SK-MEL-5 (cell line): ENCODE measurements around the gene ACTL10. TPM values are rescaled to one million over a fixed set of nuclear protein-coding genes. Genes with fewer than 3 reads are reported as not detected.
"Not testable (repeated sequence)": the region's sequence is repeated elsewhere in the genome, so short reads cannot be mapped to it uniquely, and the experiment has no call there.

Experiments used
- DNase-seq: peaks from one replicate; pipeline ENCODE4 v3.0.0-alpha.2; 2016; ENCODE audit warnings: low read depth, low spot score
- in situ Hi-C: cut with HindIII; loops from 2 replicates; pipeline ENCODE4 v1.10.0; 2016; ENCODE audit warnings: low sequenced_read_pairs, high pct_unique_total_duplicates, low pct_unique_long_range_greater_than_20kb
- polyA plus RNA-seq, 2 experiments: library from polyadenylated mRNA; depleted of rRNA; stranded (reverse); fragments of >200 nt; gene quantifications; 2 replicates each; pipeline ENCODE4 v1.2.3, GENCODE V29; 2015
- total RNA-seq: library from RNA; depleted of rRNA; stranded (reverse); fragments of >200 nt; shearing (Covaris generic); gene quantifications from 2 replicates; pipeline ENCODE4 v1.2.3, GENCODE V29; 2014; rRNA removed

Gene ACTL10
- total RNA-seq, result not detected in 2 replicates
- polyA plus RNA-seq (2015; cell fraction: cytosol; rRNA removed), result 0.37 TPM in 1 of 2 replicates, not detected in the other
- not detected in 2 replicates for polyA plus RNA-seq (2015; cell fraction: nucleus; rRNA removed)

DNA sequence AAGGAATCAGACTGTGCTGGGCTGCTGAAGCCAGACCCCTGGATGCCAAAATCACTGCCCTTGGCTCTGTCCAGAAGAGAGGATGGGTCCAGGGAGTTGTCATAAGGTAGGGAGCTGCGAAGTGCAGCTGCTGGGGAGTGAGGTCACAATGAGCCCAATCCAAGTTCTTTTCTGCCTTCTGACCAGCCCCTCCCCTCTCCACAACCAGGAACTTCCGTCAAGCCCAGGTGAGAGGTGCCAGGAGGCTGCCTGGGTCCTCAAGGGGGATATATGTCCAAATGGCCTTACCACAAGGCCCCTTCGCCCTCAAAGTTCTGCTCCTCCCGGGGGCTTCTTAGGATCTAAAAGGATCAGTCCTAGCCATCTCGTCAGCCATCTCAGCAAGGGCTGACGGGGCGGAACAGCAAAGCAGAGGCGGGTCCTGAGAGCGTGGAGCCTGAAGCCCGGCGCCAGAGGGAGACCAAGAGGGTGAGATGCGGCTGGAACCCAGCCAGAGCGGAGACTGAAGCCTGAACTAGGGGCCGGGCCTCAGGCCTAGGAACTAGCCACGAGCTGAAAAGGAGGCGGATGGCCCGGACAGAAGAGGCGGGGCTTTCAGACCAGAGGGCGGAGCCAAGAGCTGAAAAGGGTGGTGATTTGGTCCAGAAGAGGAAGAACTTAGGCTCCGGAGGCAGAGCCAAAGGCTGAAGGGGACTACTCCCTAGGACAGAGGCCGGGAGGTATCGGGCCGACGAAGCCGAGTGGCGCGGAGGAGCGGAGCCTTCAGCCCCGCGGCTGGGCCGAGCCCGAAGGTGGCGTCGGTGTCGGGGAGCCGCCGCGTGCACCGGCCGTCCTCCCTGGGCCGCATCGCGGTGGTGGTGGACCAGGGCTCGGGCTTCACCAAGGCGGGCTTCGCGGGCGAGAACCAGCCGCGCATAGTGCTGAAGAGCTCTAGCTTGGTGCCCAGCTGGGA, at the start of gene ACTL10:
Gene ACTL10, plus strand, starts transcription at position 651 of the 952 bp plus-strand sequence. CDS start 555 bp downstream, outside the sequence.
- in situ Hi-C loops, result no loop called here
- DNase-seq, result peak; percentile 58

DNA sequence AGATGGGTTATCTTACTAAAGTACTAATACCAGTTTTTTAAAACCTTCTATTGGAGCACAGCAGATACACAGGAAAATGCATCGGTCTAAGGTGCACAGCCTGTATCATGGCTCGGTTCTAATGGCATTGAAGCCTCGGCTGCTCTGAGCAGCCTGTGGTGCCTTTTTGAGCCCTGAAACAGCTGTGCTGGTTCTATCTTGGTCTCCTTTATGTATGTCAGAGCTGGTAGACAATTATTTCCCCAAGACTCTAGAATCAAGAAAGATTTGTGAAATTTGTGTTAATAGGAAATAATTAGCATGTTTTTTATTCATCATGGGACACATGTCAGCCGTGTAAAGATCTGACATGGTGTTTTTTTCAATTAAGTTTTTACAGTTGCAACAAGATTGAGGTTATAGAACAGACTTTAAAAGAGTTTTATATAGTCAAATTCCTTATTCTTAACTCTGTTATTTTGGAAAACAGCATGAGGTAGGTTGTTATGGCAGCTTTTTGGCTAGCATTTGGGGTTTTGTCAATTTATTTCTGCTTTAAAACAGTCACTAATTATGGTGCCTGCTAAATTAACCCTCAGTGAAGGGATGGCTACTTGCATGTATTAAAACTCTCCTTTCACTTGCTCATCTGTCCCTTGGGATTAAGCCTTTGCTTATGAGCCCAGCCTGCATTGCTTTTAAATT, 44.9 kb upstream of the ACTL10 start:
- in situ Hi-C loops, result no loop called here
- DNase-seq, result no peak

DNA sequence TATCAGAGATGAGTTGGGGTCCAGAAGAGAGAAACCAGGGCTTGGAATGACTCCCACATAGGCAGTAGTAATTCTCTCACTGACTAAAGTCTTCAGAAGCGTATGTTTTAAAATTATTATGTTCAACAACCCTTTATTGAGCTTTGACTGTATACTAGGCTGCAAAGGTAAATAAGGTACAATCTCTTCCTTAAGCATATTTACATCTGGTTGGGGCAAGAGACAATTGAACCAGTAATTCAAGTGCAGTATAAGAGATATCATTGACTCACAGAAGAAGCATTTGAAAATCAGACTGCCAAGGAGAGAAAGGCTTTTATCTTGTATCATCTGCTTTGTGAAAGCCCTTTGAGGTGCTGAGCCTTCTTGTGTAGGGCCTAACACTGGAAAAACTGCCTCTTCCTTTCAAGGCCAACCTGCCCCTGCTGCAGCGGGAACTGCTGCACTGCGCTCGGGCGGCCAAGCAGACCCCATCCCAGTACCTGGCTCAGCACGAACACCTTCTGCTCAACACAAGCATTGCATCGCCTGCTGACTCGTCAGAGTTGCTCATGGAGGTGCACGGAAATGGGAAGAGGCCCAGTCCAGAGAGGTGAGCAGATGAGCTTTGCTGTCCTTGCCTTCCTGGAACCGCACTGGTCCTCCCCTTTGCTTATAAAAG, 43.9 kb upstream of the ACTL10 start:
- DNase-seq, result no peak
- in situ Hi-C loops, result no loop called here

DNA sequence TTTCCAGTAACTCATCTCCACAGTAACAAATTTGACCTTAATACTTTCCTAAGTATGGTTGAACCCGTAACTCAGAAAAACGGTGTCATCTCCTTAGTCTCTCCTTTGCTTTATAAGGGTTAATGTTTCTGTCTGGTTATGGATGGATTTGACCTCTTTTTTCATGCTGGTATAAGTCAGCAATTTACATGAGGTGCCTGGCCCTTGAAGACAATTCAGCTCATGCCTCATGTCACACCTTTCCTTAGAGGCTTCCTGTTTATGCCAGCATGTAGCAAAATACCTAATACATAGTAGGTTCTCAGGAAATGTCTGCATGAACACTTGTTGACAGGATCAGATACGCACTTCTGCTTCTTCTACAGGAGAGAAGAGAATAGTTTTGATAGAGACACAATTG, 42.3 kb upstream of the ACTL10 start:
- in situ Hi-C loops, result no loop called here
- no peak for DNase-seq

DNA sequence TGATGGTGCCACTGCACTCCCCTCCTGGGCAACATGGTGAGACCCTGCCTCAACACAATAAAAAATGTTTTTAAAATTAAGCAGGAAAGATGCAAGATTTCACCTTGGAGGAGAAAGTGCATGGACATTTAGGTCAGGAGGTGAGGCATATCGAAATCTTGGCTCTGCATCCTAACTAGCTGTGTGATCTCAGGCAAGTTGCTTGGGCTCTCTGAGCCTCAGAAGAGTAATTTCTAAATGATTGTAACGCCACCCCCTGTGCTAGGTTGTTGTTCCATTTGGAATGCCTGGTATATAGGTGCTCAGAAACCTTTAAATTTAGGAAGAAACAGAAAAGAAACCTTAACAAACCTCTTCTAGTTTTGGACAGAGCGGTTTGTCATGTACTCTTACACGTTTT, 40.6 kb upstream of the ACTL10 start:
- DNase-seq, result no peak
- in situ Hi-C loops, result no loop called here

DNA sequence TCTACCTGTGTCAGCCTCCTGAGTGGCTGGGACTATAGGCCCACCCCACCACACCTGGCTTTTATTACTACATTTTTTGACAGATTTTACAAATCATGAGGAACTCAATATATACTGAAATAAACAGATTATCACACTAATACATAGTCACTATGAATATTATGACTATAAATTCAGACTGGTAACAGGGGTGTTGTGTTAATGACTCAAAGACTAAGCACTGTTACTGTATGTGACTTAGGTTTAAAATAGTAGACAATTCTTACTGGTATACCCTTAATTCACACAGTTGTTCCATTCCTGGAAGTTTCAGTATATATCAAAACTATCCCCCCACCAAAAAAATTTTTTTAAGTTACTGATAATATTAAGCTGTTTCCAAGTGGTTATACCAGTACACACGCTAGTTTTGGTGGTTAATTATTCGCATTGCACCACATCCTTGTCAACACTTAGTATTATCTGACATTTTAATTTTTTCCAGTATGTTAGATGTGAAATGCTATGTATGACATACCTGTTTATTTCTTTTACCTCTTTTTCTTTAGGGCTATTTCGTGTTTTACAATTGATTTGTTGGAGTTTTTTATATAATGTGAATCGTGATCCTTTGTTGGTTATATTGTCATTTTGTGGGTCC, 39.0 kb upstream of the ACTL10 start:
- DNase-seq, result no peak
- in situ Hi-C loops, result no loop called here

DNA sequence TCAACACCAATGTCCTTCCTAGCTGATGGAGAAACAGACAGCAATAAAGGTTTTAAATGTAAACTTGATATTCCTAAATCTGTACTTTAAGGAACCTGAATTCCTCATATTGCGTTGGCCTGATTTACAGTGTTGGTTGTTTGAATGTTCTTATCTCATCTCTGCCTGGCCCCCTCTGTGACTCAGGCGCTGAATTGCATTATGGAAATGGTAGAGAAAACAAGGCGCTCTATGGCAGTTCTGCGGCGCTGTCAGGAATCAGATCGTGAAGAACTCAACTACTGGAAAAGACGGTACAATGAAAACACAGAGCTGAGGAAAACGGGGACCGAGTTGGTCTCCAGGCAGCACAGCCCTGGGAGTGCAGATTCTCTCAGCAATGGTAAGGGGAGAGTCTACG, 37.2 kb upstream of the ACTL10 start:
- DNase-seq, result no peak
- in situ Hi-C loops, result no loop called here

DNA sequence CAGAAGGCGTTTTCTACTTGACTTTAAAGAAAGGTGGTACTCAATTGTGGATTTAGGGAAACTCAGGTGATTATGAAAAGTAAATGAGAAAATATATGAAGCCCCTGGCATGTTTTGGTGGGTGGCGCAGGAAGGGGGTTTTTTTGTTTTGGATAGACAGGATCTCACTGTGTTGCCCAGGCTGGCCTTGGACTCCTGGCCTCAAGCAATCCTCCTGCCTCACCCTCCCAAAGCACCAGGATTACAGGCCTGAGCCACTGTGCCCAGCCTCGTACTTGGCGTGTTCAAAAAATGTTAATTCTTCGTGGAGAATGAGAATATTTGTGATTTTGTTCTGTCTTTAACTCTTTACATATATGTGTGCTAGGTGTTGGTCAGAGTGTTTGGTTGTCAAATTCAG, 36.8 kb upstream of the ACTL10 start:
- DNase-seq, result no peak
- in situ Hi-C loops, result no loop called here

DNA sequence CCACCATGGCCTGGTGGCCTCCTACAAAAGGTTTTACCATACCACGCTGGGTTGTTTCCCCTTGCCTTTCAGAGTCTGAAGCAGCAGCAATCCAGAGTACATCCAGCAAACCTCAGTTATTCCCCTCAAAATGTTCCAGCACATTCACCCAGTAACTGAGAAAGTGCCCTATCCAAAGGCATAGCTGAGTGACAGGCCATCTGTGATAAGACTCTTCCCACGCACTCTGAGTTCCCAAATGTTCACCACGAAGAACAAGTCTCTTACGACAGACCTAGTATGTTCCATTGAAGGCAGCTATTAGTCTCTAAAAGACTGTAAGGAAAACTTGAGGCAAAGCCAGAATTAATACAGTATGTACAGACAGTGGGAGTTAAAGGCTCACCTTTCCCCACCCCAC, 36.2 kb upstream of the ACTL10 start:
- no peak for DNase-seq
- in situ Hi-C loops, result no loop called here

DNA sequence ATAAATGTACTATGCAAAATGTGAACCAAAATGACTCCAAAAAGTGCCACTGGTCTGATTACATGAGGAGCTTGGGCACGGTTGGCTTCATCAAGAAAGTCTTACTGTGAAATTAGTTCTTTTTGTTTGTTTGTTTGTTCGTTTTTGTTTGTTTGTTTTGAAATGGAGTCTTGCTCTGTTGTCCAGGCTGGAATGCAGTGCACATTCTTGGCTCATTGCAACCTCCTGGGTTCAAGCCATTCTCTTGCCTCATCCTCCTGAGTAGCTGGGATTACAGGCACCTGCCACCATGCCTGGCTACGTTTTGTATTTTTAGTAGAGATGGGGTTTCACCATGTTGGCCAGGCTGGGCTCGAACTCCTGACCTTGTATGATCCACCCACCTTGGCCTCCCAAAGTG, 34.8 kb upstream of the ACTL10 start:
- in situ Hi-C loops, DNase-seq: not testable (repeated sequence)

DNA sequence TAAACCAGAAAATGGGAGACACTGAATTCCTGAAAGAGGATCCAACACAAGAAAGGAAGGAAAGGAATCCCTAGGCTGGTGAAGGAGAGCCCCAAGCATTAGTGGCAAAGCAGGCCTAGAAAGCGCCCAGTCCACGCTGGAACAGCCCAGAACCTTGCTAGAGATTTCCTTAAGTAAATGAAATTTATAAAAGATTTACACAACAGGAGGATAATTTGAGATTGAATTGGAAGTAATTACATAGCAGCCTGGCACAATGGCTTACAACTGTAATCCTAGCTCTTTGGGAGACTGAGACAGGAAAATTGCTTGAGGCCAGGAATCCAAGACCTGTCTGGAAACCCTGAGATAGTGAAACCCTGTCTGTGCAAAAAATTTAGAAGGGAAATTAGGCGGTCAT, 31.4 kb upstream of the ACTL10 start:
- no peak for DNase-seq
- in situ Hi-C loops, result no loop called here

DNA sequence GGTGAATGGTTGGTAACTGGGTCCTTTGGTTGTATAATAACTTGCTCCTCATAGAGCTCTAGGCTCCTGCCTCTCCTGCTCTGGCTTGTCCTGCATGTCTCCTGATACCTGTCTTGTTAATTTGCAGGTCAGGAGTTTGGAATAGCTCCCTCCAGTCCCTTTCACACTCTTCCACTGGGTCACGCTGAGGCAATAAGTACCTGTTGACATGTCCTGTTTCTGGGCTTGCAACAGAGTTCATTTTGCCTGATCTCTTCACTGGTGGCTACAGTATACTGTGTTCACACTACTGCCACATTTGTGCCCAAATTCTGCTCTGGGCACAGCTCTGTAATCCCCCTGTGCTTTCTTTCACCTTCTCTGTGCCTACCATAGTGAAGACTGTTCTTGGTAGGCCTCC, 30.0 kb upstream of the ACTL10 start:
- in situ Hi-C loops, result no loop called here

DNA sequence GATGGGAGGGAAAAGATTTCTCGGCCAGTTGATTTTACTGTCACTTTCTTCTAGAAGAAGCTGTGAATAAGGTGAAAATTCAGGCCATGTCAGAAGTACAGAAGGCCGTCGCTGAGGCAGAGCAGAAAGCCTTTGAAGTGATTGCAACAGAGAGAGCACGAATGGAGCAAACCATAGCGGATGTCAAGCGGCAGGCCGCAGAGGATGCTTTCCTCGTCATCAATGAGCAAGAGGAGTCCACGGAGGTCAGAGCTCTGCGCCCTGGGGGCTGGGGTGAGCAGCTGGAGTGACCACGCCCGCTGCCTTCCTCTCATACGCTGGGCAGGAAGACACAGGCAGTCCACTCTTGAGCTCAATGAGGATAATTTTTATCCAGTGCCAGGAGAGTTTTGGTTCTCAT, 26.5 kb upstream of the ACTL10 start:
- no peak for DNase-seq
- in situ Hi-C loops, result no loop called here

More for the DNA sequence above, 30.0 kb upstream of the ACTL10 start:
- DNase-seq, result no peak

DNA sequence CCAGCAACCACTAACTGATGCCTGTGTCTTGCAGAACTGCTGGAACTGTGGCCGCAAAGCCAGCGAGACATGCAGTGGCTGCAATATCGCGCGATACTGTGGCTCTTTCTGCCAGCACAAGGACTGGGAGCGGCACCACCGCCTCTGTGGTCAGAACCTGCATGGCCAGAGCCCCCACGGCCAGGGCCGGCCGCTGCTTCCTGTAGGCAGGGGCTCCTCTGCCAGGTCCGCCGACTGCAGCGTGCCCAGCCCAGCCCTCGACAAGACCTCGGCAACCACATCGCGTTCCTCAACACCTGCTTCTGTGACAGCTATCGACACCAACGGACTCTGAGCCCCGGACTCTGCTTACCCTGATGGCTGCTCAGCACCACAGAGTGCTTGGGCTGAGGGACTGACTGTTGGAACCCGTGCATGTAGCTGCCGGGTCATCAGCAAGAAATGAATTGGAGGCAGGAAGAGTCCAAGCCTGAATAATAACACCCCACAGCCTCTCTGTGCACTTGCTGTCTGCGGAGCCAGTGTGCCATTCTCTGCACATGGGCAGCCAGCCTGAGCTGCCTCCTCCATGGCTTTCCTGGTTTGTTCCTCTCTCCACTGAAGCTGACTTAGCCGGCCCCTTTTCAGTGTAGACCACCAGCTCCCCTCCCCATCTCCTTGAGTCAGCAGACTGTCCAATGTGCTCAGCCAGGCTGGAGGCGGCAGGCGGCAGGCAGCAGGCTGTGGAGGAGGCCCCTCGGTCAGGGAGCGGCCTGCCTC, 22.3 kb upstream of the ACTL10 start:
- in situ Hi-C loops, result no loop called here
- no peak for DNase-seq

DNA sequence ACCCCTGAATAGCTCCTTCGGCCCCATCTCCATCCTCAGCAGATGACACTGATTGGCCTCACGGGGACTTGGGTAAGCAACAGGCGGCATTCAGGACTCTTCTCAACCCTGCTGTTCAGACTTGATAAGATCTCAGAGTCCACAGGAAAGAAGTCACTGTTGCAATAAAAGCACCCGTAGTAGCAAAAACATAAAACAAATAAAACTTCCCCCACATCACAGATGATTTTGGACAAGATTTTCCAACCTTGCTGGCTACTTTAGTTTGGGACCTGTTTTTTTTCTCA, 21.7 kb upstream of the ACTL10 start:
- no peak for DNase-seq
- in situ Hi-C loops, result no loop called here

DNA sequence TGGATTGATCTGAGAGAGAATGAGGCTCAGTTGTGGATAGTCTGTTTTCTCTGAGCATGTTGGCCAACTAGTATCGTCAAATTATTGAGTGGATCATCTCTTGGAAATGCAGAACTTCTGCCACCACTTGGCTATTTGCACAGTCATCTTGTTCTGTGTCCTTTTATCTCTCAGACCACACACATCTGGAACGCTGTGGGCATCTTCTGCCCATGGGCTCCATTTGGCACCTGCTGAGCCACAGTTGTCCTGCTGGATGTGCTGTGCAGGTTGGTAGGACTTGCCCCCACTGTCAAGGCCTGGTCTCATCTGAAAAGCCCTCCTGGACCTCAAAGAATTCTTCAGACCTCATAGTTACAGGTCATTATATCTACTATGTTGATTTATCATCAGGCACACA, 21.3 kb upstream of the ACTL10 start:
- DNase-seq, result no peak
- in situ Hi-C loops, result no loop called here

DNA sequence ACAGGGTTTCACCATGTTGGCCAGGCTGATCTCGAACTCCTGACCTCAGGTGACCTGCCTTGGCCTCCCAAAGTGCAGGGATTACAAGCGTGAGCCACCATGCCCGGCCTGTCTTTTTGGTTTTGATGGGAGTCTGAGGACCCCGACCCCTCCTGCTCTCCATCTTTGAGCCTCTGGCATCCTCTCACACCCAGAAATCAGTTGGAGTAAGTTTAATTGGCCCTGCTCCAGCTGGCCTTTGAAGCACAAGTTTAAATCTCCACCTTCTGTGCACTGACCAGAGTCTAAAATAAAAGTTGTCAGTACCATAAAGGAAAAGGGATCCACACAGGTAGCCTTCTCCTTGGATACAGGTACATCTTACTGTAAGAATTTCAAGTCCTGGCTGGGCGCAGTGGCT, 20.6 kb upstream of the ACTL10 start:
- DNase-seq, result no peak
- in situ Hi-C loops, result no loop called here
